ENCODE results near the gene ZNRF1.

ZNRF1 gene

DNA sequence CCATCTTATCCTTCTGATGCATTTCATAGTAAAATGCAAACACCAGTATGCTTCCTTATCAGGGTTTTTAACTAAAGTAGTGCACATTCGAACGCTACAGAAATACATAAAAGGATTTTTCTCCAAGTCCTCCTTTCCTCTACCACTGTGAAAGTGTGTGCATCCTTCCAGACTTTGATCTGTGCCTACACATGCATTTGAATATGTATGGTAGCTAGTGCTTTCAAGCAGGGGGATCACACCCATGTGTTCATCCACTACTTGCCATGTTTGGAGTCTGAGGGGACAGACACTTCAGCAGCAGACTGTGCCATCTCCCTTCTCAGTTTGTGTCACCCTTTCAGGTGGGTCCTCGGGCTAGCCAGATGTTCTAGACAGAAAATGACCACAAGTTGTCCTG lies 102.8 kb downstream of the ZNRF1 start:
- no peak for FAIRE-seq

DNA sequence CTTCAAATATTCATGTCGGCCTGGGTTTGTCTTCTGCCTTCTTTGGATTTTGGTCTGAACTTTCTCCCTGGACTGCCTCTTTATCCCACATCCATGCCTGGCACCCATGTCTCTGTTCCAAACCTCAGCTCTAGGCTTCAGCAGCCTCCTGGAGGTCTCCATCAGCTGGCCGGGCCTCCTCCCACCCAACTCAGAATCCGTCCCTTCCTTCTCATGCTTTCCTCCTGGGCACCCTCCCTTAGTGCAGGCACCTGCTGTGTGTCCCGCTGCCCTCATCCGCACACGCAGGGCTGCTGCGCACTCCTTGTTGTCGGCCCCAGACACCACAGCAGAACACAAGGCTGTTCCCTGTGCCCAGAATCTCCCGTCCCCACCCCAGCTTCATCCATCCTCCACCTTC lies 103.8 kb downstream of the ZNRF1 start:
- no peak for FAIRE-seq

DNA sequence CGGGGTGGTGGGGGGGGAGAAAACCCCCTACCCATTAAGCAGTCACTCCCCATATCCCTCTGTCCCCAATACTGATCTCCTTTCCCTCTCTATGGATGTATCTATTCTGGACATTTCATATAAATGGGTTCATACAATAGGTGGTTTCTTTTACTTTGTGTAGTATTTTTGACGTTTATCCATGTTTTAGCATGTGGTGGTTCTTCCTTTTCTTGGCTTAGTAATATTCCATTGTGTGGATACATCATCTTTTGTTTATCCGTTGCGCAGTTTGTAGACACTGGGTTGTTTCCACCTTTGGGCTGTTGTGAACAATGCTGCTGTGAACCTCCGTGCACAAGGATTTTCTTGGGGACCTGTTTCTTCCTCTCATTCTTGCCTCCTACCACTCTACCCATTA lies 105.2 kb downstream of the ZNRF1 start:
- no peak for FAIRE-seq

DNA sequence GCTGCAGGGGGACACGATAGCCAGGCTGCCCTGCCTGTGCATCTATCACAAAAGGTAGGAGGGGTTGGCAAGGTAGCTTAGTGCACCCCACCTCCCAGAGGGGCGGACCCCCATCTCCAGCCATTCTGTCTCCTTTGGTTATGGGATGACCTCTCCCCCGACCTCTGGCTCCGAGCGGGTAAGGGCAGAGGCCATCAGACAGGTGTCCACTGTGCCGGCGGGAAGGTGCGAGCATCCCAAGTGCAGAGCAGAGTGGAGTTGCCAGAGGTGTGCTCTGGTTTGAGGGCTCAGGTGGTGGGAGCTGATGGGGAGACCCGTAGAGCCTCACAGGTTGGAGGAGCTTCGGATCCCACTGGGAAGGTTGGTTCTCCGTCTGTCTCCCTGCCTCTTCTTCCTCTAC lies 106.0 kb downstream of the ZNRF1 start:
- no peak for FAIRE-seq

DNA sequence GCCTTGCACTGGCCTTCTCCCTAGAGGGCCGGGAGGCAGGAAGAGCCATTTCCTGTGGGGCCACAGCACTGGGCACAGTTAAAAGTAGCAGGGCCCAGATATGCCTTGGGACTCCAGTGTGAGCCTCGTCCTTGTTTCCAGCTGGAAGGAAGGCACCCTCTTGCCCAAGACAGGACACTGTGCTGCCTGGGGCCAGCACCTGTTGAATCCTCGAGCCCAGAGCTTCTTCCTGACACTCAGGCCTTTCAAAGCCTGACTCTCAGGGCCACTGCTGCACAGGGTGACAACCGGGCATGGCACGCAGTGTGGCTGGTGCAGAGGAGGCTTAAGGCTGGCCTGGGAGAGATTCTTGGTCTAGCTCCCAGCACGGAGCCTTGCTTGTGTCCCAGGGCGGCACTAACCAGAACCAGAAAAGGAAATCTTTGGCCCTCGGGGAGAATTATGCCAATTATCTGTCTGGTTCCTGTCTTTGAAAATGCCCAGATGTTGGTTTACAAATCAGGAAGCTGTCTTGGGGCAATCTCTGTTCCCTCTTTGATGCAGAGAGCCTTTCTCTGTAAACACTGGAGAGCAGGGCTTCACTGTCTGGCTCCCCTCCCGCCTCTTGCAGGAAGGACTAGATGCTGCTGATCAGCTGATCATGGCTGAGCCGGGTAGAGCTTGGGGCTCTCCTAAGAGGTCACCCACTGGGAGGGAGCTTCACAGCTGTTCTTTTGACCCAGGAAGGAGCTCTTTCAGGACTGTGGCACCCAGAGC lies 106.7 kb downstream of the ZNRF1 start:
- no peak for FAIRE-seq

- no peak for FAIRE-seq
Measured at GRCh38 chr16:75106351-75107274, 107.8 kb downstream of the ZNRF1 start.

DNA sequence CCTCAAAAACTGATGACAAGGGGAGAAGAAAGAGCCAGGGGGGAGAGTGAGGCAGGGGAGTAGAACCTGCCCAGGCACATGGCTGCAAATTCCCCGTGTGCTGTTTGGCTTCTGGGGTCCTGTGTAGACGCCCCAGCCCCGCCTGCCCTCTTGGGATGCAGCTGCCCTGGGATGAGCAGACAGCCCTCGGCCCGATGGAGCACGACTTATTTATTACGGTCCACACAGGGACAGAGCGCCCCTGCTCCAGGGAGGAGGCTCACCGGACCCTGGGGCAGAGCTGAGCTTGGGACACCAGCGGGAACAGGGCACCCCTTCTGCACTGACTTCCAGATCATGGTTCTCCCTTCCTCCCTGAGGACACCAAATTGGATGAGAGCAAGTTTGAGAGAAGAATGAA lies 108.7 kb downstream of the ZNRF1 start:
- FAIRE-seq = no peak

DNA sequence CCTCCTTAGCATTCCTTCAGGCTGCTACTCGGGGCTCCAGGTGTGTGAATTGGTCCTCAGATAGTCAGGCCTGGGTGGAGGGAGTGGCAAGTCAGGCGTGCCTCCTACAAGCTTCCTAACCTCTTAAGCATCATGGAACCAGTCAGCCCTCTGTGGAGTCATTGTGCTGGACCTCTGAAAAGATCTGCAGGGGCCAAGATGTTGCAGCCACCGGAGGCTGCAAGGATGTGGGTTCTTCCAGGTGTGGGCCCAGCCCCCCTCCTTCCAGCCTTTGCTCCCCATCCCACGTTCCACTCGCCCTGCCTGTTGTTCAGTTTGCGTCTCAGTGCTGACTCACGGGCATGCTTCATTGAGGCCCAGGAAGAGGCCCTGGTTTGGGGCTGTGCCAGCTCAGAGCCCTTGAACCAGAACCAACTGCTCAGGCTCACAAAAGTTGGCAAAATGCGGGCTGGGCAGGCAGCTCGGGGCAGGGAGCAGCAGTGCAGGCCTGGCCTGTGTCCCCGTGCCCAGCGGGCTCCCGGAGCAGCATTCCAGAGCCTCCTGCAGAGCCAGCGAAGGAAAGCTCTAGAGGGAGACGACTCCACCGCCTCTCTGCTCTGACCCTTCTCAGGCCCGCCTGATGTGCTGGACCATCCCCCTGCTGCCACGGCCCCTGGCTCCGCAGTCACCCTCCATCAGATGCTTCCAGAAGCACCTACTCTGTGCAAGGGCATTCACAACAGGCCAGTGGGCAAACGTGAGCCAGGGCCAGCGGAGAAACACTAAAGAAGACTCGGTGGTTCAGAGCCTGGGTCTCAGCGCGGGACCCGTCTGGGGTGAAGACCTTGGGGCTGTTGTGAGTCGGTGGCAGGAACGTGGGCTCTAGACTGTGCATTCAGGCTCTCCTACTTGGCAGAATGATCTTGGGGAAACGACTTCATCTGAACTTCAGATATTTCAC lies 110.2 kb downstream of the ZNRF1 start:
- no peak for FAIRE-seq

DNA sequence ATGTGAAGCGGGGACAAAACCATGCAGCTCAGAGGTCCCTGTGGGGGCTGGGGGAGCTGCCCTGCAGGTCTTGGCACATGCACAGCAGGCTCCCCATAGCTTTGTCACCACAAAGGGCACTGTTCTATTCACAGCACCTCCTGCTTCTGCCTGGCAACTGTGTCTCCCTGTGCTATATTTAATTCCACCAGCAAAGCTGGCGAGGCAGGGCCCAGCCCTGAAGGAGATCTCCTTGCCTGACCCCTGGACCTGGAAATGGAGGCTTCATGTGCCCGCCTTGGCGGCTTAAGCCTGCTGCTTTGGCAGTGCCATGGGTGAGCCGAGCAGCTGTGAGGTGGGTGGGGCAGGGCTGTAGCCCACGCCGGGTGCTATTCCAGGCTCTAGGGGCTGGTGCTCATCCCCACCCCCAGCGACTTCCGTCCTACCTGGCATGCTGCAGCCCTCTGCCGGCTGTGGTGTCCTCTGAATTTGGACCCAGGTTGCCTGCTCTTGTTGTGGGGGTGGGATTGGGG lies 111.0 kb downstream of the ZNRF1 start:
- no peak for FAIRE-seq

DNA sequence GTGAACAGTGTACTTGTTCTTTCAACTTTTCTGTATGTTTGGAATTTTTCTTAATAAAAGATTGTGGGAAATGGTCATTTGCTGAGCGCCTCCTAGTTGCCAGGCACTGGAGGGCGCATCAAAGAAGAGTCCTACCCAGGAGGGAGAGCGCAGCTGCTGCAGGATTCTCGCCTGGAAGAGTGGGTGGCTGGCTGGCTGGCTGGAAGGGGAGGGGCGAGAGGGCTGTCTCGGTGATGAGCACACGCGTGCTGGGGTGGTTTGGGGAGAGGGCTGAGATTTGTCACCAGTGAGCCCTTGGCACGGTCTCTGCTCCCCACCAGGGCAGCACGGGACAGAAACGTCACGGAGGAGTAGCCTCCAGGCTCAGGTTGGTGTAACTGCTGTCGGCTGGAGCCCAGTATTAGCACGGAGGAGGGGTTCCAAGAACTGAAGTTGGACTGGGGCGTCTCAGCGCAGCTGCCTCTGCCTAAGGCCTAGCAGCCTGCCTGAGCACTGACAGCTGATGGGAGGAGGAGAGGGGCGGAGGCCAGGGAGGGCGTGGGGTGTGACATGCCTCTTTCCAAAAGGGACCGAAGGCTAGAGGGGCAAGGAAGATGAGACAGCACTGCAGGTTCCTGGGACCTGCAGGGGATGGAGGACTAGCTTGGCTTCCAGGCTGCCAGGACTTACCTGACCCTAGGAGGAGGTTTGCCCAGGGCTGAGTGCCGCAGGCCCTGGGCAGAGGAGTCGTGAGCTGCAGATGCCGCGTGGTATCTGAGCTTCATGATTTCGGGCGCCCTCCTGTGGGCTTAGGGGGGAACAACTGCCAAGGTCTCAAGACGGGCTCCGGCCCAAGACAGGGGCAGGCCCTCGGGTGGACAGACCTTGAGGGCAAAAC lies 112.1 kb downstream of the ZNRF1 start:
- no peak for FAIRE-seq

GRCh38 chr16:75111514-75111940 lies 112.7 kb downstream of the ZNRF1 start:
- FAIRE-seq = no peak

DNA sequence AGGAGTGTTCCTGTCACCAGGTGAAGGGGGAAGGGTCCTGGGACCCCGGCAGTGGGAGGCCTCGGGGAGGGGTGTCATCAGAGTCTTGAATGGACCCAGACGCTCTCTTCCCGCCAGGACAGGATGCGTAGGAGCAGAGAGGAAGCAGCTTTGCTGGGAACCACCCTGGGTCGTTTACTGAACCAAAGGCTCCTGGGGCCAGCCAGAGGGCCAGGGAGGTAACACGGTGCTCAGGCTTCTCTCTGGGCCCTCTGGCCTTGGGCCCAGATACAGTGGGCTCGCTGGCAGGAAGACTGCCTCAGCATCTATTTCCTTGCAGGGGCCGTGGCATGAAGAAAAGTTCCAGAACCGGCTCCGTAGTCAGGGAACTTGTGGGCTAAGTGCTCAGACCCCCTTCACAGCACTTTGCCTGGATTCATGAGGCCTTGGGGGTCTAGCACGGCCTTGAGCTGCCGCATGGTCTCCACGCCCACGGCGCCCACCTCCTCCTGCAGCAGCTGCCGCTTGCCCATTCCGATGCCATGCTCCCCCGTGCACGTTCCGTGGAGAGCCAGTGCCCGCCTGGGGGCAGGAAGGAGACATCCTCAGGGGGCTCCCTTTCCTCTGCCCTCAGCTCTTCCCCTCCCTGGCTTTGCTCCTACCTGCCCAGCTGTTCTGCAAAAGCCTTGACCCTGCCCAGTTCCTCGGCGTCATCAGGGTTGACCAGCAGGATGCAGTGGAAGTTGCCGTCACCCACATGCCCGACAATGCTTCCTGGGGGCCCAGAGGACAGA lies 113.3 kb downstream of the ZNRF1 start:
- no peak for FAIRE-seq

- FAIRE-seq = no peak
Measured at GRCh38 chr16:75112734-75113491, 114.1 kb downstream of the ZNRF1 start.

GRCh38 chr16:75113541-75114121 lies 114.8 kb downstream of the ZNRF1 start:
- FAIRE-seq = no peak

DNA sequence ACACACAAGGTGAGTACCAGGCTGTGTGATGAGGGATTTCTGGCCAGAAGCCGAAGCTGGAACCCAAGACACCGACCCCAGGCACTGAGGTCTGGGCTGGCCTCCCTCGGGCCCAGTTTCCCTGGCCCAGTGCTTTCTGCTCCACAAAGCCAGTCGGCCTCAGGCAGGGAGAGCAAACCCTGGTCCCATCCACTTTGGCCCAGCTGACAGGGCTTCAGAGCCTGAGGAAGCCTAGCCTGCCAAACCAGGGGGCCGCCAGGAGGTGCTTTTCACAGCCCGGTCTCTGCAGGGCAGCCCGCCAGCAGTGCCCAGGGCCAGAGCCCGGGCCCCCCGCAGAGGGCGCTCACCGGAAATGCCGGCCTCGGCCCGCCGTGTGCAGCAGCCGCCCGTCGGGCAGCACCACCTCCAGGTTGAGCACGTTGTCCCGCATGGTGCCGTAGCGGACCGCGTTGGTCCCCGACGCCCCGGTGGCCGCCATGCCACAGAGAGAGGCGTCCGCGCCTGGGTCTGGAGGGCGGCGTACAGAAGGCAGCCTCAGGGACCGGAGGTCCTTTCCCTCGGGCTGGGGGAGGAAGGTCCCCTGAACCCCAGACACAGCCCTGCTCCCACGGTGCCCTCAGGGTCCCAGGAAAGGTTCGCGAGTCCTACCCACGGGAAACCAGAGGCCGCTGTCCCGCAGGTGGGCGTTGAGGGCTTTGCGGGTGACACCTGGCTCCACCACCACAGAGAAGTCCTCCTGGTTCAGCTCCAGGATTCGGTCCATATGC lies 115.5 kb downstream of the ZNRF1 start:
- FAIRE-seq = no peak

DNA sequence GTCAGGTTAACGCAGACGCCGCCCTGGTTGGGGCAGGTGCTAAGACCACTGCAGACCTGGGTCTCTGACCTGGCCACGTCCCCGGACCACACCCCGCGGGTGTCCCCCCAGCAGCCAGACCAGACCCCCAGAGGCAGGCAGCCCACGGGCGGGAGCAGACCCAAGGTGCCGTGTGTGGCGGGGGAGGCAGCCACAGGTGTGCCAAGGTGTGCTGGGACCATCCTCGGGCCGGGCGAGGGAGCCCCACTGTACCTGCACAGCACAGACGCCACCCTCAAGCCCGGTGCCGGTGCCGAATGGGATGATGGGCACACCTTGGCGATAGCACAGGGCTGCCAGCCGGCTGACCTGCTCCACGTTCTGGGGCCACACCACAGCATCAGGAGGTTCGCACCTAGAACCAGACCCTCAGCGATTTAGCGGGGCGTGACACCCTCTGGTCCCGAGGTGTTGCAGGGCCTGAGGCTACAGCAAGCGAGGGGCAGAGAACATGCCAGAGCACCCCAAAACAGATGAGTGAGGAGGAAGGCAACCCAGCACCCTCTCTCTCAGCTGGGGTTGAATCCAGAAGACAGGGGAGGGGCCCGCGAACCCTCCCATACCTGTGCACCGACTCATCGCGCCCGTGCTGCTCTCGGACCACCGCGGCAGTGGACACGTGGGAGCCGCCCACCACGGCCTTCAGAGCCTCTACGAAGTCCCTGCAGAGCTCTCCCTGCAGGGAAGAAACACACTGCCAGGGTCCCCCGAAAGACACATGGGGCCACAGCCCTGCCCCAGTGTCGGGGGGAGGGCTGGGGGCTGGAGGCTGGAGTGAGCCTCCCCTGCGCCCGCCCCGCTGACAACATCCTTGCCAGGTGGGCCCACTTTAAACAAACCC lies 116.4 kb downstream of the ZNRF1 start:
- FAIRE-seq = no peak

DNA sequence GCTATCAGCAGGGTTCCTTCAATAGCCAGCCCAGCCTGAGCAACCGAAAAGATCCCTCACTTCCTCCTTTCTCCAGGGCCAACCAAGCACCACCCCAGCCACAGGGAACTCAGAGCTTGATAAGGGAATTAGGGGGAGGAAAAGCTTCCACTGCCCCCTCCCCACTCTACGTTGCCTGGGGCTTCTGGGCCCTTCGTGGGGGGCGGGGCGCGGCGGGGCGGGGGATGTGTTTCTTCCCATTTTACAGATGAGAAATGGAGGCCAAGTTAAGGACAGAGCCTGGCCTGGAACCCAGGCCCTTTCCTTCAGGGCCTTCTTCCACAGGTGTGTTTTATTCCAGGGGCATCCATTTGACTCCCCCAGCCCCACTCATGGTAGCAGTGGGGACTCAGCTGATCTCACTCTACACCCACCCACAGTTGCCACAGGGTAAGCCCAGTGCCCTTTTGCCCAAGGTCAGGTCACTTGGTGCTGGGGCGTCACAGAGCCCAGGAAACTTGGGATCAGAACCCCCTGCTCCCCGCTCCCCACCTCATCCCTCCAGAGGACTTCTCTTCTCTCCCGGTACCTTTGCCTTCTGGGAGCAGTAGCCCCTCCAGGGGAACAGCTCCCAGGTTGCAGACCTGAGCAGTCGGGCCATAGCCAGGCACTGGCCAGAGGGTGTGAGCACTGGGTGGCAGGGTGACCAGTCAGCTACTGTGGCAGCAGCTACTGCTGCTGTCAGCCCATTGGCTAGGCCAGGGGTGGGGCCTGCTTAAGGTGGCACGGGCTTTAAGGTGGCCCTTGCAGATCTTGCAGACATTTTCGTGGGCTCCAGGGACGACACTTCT lies 117.5 kb downstream of the ZNRF1 start, which contains the start of gene LDHD:
Gene LDHD (minus strand): TSS at position 700 of the 830 bp plus-strand sequence. CDS start 60 bp downstream, at position 640.
- FAIRE-seq = no peak

Data from A204.1 (cell line).